ENCODE measurements around the gene ADPRHL1. TPM values are rescaled to one million over a fixed set of nuclear protein-coding genes. Genes with fewer than 3 reads are reported as not detected.

Gene ADPRHL1
- polyA plus RNA-seq, 4 donors = 3.0 to 7.2 (median 4.6) TPM

- Histone ChIP-seq H3K4me1 (ENCODE audit: control insufficient read depth in 3 of 3, insufficient read depth in 2 of 3, low read depth in 1 of 3, low read length in 2 of 3) (no peaks in the 10 kb centered on the region), H3K27me3 (ENCODE audit: control insufficient read depth in 3 of 3, insufficient read depth in 3 of 3, low read length in 3 of 3) (peaks cover 0 to under 1% (median 0%) of the 10 kb centered on the region in 3 donors), H3K27ac (ENCODE audit: low read depth in 1 of 3, low read length in 2 of 3) (no peak overlapping the region), H3K9me3 (ENCODE audit: control insufficient read depth in 2 of 2, insufficient read depth in 1 of 2, low read depth in 1 of 2, low read length in 1 of 2) (no peaks in the 10 kb centered on the region), H3K36me3 (ENCODE audit: control insufficient read depth in 3 of 3, insufficient read depth in 2 of 3, low read depth in 1 of 3, low read length in 3 of 3) (no peaks in the 10 kb centered on the region), H3K4me3 (ENCODE audit: low read depth in 1 of 3, low read length in 3 of 3) (no peak overlapping the region)
- 81 to 87% (median 86%) methylated on average over 11 of the region's 11 CpGs for WGBS, 3 donors
- FAIRE-seq (no peak), DNase-seq (no peak)
These were observed 29.6 kb downstream of the ADPRHL1 start for GRCh38 chr13:113423520-113424163.

GRCh38 chr13:113422807-113423519 is 30.3 kb downstream of the ADPRHL1 start:
- DNase-seq = no peak
- H3K27ac ChIP-seq (ENCODE audit: low read depth in 1 of 3, low read length in 2 of 3) = peak overlapping the region in 1 of 3 donors; percentile 60
- H3K36me3 ChIP-seq (ENCODE audit: control insufficient read depth in 3 of 3, insufficient read depth in 2 of 3, low read depth in 1 of 3, low read length in 3 of 3) = no peaks in the 10 kb centered on the region
- 85 to 87% (median 86%) methylated on average over 25 to 26 of the region's 26 CpGs for WGBS, 3 donors
- no peaks in the 10 kb centered on the region for H3K9me3 ChIP-seq (ENCODE audit: control insufficient read depth in 2 of 2, insufficient read depth in 1 of 2, low read depth in 1 of 2, low read length in 1 of 2)
- H3K4me1 ChIP-seq (ENCODE audit: control insufficient read depth in 3 of 3, insufficient read depth in 2 of 3, low read depth in 1 of 3, low read length in 2 of 3) = no peaks in the 10 kb centered on the region
- no peak overlapping the region for H3K4me3 ChIP-seq (ENCODE audit: low read depth in 1 of 3, low read length in 3 of 3)
- peaks cover 0 to 2% (median 0%) of the 10 kb centered on the region in 3 donors for H3K27me3 ChIP-seq (ENCODE audit: control insufficient read depth in 3 of 3, insufficient read depth in 3 of 3, low read length in 3 of 3)
- FAIRE-seq = no peak

GRCh38 chr13:113421673-113422270 is 31.5 kb downstream of the ADPRHL1 start:
- 66 to 91% (median 88%) methylated on average over 15 of the region's 15 CpGs for WGBS, 3 donors
- Histone ChIP-seq H3K4me1 (ENCODE audit: control insufficient read depth in 3 of 3, insufficient read depth in 2 of 3, low read depth in 1 of 3, low read length in 2 of 3) (no peaks in the 10 kb centered on the region), H3K27ac (ENCODE audit: low read depth in 1 of 3, low read length in 2 of 3) (peak overlapping the region in 2 of 3 donors; percentile 53 to 67), H3K9me3 (ENCODE audit: control insufficient read depth in 2 of 2, insufficient read depth in 1 of 2, low read depth in 1 of 2, low read length in 1 of 2) (no peaks in the 10 kb centered on the region), H3K27me3 (ENCODE audit: control insufficient read depth in 3 of 3, insufficient read depth in 3 of 3, low read length in 3 of 3) (peaks cover 0 to 2% (median 0%) of the 10 kb centered on the region in 3 donors), H3K4me3 (ENCODE audit: low read depth in 1 of 3, low read length in 3 of 3) (no peak overlapping the region), H3K36me3 (ENCODE audit: control insufficient read depth in 3 of 3, insufficient read depth in 2 of 3, low read depth in 1 of 3, low read length in 3 of 3) (no peaks in the 10 kb centered on the region)
- DNase-seq (peak in 1 of 2 donors; percentile 30), FAIRE-seq (no peak)

- no peak overlapping the region for H3K4me3 ChIP-seq (ENCODE audit: low read depth in 1 of 3, low read length in 3 of 3)
- no peaks in the 10 kb centered on the region for H3K4me1 ChIP-seq (ENCODE audit: control insufficient read depth in 3 of 3, insufficient read depth in 2 of 3, low read depth in 1 of 3, low read length in 2 of 3)
- FAIRE-seq (no peak), DNase-seq (no peak)
- H3K27me3 ChIP-seq (ENCODE audit: control insufficient read depth in 3 of 3, insufficient read depth in 3 of 3, low read length in 3 of 3) = peaks cover 0 to 2% (median 0%) of the 10 kb centered on the region in 3 donors
- H3K9me3 ChIP-seq (ENCODE audit: control insufficient read depth in 2 of 2, insufficient read depth in 1 of 2, low read depth in 1 of 2, low read length in 1 of 2) = no peaks in the 10 kb centered on the region
- peak overlapping the region in 1 of 3 donors; percentile 67 for H3K27ac ChIP-seq (ENCODE audit: low read depth in 1 of 3, low read length in 2 of 3)
- 56 to 69% (median 68%) methylated on average over 18 to 38 of the region's 38 CpGs for WGBS, 3 donors
- H3K36me3 ChIP-seq (ENCODE audit: control insufficient read depth in 3 of 3, insufficient read depth in 2 of 3, low read depth in 1 of 3, low read length in 3 of 3) = no peaks in the 10 kb centered on the region
These were observed 32.3 kb downstream of the ADPRHL1 start for GRCh38 chr13:113420833-113421600.

GRCh38 chr13:113420232-113420631 is 33.1 kb downstream of the ADPRHL1 start:
- Histone ChIP-seq H3K27me3 (ENCODE audit: control insufficient read depth in 3 of 3, insufficient read depth in 3 of 3, low read length in 3 of 3) (peaks cover 0 to 2% (median 0%) of the 10 kb centered on the region in 3 donors), H3K27ac (ENCODE audit: low read depth in 1 of 3, low read length in 2 of 3) (no peak overlapping the region), H3K4me1 (ENCODE audit: control insufficient read depth in 3 of 3, insufficient read depth in 2 of 3, low read depth in 1 of 3, low read length in 2 of 3) (no peaks in the 10 kb centered on the region), H3K36me3 (ENCODE audit: control insufficient read depth in 3 of 3, insufficient read depth in 2 of 3, low read depth in 1 of 3, low read length in 3 of 3) (no peaks in the 10 kb centered on the region), H3K4me3 (ENCODE audit: low read depth in 1 of 3, low read length in 3 of 3) (no peak overlapping the region), H3K9me3 (ENCODE audit: control insufficient read depth in 2 of 2, insufficient read depth in 1 of 2, low read depth in 1 of 2, low read length in 1 of 2) (no peaks in the 10 kb centered on the region)
- FAIRE-seq (no peak), DNase-seq (no peak)
- WGBS, 3 donors = 74 to 87% (median 79%) methylated on average over 15 of the region's 15 CpGs

- FAIRE-seq = no peak
- no peak overlapping the region for H3K27ac ChIP-seq (ENCODE audit: low read depth in 1 of 3, low read length in 2 of 3)
- H3K4me3 ChIP-seq (ENCODE audit: low read depth in 1 of 3, low read length in 3 of 3) = no peak overlapping the region
- peaks cover 0 to 2% (median 0%) of the 10 kb centered on the region in 3 donors for H3K27me3 ChIP-seq (ENCODE audit: control insufficient read depth in 3 of 3, insufficient read depth in 3 of 3, low read length in 3 of 3)
- 64 to 92% (median 89%) methylated on average over 18 of the region's 18 CpGs for WGBS, 3 donors
- no peaks in the 10 kb centered on the region for H3K36me3 ChIP-seq (ENCODE audit: control insufficient read depth in 3 of 3, insufficient read depth in 2 of 3, low read depth in 1 of 3, low read length in 3 of 3)
- DNase-seq = no peak
- H3K4me1 ChIP-seq (ENCODE audit: control insufficient read depth in 3 of 3, insufficient read depth in 2 of 3, low read depth in 1 of 3, low read length in 2 of 3) = no peaks in the 10 kb centered on the region
- H3K9me3 ChIP-seq (ENCODE audit: control insufficient read depth in 2 of 2, insufficient read depth in 1 of 2, low read depth in 1 of 2, low read length in 1 of 2) = no peaks in the 10 kb centered on the region
These were observed 33.6 kb downstream of the ADPRHL1 start for GRCh38 chr13:113419531-113420193.

- WGBS, 3 donors = 82 to 100% (median 94%) methylated on average over 1 of the region's 1 CpG
- no peaks in the 10 kb centered on the region for H3K9me3 ChIP-seq (ENCODE audit: control insufficient read depth in 2 of 2, insufficient read depth in 1 of 2, low read depth in 1 of 2, low read length in 1 of 2)
- H3K27ac ChIP-seq (ENCODE audit: low read depth in 1 of 3, low read length in 2 of 3) = no peak overlapping the region
- DNase-seq = no peak
- no peak for FAIRE-seq
- H3K4me3 ChIP-seq (ENCODE audit: low read depth in 1 of 3, low read length in 3 of 3) = no peak overlapping the region
- H3K27me3 ChIP-seq (ENCODE audit: control insufficient read depth in 3 of 3, insufficient read depth in 3 of 3, low read length in 3 of 3) = peaks cover 0 to 2% (median 0%) of the 10 kb centered on the region in 3 donors
- H3K4me1 ChIP-seq (ENCODE audit: control insufficient read depth in 3 of 3, insufficient read depth in 2 of 3, low read depth in 1 of 3, low read length in 2 of 3) = no peaks in the 10 kb centered on the region
- H3K36me3 ChIP-seq (ENCODE audit: control insufficient read depth in 3 of 3, insufficient read depth in 2 of 3, low read depth in 1 of 3, low read length in 3 of 3) = no peaks in the 10 kb centered on the region
These were observed 34.6 kb downstream of the ADPRHL1 start for GRCh38 chr13:113418722-113419049.

Measured in small intestine (tissue), 7 donors.